HG02973 (cell line): Measurements from ENCODE around the gene IL22RA1.

Experiments
- ATAC-seq: cut with Tn5 transposase; IDR thresholded peaks from one replicate; pipeline ENCODE4 v1.9.1; 2021; ENCODE audit warnings: moderate library complexity; ENCODE audit not compliant: unreplicated experiment

Gene IL22RA1

DNA sequence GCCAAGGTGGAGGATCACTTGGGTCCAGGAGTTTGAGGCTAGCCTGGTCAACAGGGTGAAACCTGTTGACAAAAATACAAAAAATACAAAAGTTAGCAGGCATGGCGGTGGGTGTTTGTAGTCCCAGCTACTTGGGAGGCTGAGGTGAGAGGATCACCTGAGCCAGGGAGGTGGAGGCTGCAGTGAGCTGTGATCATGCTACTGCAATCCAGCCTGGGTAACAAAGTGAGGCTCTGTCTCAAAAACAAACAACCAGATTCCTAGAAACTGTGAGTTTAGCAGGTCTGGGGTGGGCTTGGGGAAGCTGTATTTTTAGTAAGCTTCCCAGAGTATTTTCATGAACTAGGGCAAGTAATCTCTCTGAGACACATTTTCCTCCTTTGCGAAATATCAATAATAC is 25.8 kb downstream of the IL22RA1 start:
- ATAC-seq, result no peak

DNA sequence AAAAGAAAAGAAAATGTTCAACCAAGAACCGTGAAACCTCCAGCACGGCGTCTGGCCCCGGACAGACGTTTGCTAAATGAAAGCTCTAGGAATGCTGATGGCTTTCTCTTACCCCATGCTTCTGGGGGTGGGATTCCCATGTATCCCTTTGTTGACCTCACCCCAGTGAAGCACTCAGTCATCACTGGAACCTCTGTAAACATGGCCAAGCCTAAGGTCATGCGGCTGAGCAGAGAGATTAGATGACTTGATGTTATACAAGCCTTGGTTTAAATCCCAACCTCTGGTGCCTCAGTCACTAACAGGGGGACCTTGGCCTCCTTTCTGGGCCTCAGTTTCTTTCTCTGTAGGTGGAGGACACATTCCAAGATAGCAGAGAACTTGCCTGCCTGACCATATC is 28.2 kb downstream of the IL22RA1 start:
- no peak for ATAC-seq

DNA sequence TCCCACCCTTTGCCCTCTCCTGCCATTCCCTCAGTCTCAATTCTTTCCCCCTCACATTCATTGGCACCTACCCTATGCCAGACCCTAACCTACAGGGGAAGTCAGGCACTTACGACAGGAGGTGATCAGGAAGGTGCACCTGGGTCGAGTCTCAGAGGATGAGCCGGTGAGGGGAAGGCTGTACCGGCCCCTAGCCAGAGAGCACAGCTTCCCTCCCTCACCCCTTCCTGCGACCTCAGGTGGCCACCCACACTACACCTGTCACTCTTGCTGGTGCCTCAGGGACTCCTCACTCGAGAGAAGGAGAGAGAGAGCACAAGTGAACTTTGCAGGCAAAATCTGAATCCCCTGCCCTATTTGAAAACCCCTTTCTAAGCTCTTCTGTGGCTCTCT is 29.3 kb downstream of the IL22RA1 start:
- no peak for ATAC-seq

DNA sequence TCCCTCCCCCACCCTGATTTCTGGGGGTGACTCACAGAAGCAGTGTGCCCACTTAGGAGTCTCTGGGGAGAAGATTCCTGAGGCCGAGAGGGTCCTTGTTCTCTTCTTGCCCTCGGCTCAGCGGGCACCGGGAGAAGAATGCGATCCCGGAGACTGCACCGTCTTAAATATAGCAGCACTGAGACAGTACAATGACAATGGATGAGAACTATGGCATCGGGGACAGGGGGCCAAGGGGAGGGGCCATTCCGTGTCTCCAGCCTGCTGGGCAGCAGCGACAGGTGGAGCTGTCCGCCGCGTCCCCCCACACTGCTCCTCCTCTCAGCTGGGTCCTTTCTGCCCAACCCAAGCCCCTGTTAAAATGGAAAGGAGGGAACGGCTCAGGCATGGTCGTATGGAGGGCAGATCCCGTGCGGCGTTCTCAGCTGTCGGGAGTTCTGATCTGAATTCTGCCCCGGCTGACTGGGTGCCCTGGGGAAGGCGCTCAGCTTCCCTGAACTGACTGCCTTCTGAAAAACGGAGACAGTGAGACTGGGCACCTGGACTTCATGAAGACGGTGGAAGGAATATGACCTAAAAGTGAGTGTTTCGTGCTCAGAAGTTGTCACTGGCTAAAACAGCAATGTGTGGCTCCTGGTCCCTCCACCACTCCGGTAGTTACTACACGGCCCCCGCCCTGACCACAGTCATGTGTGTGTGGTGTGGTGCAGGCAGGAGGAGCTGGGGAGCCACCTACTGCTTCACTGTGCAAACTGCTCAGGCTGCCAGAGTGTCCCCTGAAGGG is 30.8 kb downstream of the IL22RA1 start, which contains the start of gene MYOM3:
Gene MYOM3, minus strand, starts transcription at position 140 of the 784 bp plus-strand sequence. CDS start 3,499 bp downstream, outside the sequence.
- no peak for ATAC-seq

DNA sequence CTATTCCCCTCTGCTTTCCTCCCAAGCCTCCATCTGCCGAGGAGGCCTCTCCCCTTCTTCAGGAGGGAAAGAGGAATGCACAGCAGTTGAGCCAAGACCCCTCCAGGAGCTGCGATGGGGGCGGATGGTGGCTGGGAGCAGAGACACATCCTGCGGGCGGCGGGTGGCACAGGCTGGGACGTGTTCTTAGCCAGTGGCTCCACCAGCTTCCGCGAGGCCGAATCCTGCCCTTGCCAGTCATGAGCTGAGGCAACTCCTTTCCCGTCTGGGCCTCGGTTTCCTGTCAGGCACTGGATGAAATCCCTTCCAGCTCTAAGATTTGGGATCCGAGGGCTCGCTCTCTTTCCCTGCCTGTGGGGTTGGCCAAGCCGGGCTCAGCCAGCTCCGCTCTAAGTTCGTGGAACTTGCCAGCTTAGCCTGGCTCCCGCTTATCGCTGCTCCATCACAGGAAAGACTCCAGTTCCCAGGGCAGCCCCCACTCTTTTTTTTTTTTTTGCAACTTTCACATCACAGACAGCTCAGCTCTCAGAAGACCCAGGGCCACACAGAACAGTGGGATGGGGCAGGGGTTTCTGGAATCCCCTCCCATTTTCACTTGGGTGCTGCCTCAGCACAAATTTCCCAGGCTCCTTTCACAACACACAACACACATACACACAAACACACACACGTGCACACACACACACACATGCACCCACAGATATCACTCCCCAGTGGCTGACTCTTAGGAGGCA is 31.5 kb downstream of the IL22RA1 start:
- no peak for ATAC-seq

DNA sequence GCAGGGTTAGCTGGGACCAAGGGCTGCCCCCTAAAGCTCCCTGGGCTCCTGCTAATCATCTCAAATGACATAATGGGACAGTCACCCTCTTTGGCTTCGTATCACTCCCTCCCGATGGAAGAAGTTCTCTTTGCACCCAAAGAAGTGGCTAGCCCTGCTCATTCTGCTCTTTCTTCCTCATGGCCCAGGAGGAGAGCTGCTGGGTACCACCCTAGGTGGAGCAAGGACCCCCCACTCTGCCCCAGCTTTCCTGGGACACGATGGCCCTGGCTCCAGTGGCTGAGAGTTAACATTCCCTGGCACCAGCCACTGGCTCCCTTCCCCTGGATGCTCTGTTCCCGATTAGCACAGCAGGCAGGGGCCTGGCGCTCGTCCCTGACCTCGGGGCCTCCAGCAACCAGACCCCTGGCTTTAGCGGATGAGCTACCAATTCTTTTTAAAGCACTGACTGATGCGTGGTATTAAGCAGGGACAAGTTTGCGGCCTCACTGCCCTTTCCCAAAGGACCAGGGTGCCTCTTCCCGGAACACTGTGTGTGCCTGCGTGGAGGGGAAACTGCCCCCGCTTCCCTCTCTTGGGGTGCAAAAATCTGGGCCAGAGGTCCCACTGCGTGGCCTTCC is 32.2 kb downstream of the IL22RA1 start:
- no peak for ATAC-seq

DNA sequence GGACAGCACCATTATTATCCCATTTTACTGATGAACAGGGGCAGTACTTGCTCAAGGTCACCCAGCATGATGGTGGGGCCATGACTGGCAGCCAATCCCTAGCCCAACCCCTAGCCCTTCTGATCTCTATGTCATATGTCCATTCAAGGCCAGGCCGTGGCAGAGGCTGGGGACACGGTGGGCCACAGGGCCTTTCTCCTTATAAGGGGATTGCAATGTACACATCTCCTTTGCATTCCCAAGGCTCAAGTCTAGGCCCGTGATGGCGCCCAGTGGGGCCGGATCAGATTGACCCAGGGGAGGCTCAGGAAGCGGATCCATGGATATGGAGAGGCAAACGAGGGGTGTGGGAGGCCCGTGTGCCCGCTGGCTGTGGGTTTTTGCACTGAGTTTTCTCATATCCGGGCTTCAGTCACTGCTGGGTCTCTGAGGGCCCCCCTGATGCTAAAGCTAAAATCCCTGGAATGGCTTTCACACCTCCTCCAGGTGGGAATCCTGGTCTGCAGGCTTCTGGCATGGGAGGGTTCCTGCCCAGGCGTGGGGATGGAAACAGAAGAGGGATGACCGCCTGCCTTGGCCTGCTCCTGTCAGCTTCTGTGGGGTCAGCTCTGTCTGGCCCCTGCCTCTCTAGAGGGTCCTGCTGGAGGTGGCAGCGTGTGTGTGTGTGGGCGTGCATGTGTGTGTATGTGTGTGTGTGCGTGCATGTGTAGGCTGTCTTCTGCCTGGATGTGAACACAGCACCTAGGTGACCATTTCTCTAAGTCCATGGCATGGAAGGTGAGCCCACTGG is 33.1 kb downstream of the IL22RA1 start:
- no peak for ATAC-seq

DNA sequence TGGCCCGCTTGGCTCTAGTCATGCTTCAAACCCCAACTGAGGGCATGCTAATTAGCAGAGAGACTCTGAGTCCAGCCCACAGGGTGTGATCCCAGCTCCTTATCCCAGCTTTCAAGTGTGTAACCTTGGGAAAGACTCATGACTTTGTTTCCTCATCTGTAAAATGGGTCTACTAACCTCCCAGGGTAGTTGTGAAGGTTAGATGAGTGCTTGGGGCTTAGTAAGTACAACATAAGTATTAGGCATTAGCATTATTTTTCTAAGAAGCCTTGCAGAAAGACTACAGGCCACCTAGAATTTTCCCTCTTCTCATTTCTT is 33.8 kb downstream of the IL22RA1 start:
- ATAC-seq, result no peak

DNA sequence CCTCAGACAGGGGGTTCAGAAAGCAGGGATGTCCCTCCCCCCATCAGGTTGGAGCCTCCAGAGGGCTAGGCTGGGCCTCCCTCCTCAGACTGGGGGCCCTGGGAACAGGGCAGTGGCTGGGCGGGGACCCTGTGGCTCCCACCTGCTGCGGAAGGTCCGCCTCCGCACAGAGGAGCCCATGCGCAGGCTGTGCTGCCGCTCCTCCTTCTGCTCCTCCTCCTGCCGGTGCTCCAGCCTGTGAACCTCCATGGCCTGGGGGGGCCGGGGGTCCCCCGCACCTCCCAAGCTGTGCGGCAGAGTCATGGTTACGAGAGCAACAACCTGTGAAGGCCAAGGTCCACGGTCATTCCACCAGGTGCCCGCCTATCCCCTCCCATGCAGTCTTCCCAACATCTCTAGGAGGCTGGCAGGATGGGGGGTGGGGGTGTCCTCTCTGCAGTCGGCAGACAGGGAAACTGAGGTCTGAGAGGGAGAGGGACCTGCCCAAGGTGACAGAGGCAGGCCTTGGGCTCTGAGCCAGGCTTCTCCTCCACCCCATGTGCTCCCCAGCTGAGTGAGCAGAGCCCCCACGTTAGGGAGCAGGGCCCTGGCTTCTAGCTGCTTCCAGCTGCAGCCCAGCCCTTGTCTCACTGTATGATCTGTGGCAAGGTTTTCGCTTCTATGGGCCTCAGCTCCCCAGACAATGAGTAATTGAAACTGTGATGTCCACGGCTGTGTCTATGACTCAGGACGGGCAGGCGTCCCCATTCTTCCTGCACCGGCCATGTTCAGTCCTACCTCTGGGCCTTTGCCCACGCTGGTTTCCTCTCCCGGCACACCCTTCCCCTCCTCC is 34.4 kb downstream of the IL22RA1 start:
- ATAC-seq, result no peak

DNA sequence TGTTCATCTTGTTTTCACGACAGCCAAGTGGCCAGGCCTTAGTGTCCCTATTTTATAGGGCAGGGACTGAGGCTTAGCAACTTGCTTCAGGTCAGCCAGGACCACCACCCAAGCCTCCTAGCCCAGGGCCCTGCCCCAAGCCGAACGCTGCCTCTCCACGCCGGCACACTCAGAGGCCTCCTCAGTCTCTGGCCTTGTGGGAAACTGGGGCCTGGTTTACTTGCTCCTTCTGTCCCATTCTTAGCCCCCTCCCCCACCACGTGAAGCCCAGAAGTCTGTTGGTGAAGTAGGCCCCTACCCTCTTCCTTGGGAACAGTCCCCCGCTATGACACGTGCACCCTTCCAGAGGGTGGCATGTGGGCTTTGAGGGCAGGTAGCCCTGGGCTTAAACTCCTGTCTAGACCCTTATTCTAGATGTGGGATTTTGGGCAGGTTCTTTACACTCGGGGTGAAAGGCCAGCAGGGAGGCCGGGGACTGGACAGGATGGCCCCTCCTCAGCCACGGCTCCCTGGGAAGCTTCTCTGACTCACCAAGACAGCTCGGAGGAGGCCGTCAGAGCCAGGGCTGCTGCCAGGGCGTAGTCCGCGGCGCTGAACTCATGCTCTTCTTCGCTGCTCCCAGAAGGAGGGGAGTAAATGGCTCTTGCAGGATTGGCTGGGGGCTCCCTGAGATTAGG is 35.3 kb downstream of the IL22RA1 start:
- ATAC-seq, result no peak

DNA sequence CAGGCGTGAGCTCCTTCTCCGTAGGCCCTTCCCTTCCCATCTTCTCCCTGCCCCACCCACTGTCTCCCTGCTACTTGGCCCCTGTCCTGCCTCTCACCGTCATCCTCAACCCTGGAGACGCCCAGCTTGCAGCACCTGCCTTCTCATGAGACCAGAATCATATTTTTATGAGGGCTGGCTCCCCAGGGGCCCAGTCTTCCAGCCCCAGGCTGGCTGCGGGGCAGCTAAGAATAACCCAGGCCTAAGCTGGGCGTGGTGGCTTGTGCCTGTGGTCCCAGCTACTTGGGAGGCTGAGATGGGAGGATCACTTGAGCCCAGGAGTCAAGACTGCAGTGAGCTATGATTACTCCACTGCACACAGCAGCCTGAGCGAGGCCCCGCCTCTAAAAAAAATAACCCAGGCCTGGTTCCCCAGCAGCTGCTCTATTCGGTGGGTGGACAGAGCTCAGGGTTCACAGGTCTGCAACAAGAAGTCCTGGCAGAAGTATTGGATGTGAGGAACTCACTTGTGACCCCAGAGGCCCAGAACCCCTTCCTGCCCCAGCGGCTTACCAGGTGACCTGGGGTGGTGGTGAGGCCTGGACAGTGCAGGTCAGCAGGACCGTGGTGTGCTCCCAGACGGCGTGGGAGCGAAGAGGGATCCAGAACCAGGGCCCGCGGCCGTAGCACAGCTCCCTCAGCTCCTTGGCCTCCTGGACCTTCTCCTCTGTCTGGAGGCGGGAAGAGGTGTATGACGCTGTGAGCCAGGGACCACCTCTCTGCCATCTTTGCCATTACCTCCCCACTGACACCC is 37.4 kb downstream of the IL22RA1 start:
- ATAC-seq, result no peak

DNA sequence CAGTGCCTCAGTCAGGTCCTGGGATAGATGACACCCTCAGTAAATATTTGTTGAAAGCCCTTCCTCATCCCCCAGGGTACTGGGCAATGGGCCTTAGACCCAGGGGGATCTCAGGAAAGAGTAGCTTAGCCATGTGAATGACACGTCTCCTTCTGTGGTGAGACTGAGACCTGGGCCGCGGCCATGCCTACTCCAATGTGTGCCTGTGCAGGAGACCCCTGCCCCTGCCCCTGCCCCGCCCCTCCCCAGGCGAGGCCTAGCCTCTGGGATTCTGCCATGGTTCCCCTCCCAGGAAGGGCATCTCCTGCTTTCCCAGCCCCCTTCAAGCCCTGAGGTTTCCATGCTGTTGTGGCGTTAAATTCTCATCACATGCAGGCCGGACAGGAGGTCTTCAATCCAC is 38.1 kb downstream of the IL22RA1 start:
- no peak for ATAC-seq

DNA sequence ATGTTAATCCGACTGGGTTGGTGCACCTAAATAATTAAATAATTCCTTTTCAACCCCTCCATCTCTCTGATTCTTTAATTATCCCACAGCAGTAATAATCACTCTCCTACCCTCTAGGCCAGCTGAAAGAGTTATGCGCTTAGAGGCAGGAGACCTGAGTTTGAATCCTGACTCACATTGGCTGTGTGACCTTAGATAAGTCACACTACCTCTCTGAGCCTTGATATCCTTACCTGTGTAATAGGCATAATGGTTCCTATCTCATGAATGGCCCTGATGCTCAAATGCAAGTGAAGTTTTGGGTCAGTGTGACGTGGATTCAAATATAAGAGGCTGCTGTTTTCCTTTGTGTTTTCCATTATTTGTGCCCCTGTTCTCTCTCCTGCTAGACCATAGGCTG is 39.1 kb downstream of the IL22RA1 start:
- ATAC-seq, result no peak

DNA sequence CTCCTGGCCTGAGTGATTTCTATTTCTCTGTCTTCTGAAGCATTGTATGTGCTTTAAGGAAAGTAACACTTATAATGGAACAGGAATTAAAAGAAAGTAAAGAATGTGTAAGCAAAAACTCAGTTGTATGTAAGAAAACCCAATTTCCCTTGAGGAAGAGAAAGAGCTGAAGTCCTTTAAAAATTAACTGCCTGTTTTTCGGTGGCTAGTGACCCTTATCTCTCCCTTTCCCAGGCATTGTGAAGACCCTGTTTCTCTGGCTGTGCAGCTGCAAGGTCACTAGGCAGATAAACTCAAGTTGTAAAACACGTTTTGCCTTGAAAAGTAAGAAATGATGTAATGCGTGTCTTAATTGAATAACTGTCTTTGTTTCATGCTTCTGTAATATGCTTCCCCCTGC is 39.5 kb downstream of the IL22RA1 start:
- ATAC-seq, result no peak

DNA sequence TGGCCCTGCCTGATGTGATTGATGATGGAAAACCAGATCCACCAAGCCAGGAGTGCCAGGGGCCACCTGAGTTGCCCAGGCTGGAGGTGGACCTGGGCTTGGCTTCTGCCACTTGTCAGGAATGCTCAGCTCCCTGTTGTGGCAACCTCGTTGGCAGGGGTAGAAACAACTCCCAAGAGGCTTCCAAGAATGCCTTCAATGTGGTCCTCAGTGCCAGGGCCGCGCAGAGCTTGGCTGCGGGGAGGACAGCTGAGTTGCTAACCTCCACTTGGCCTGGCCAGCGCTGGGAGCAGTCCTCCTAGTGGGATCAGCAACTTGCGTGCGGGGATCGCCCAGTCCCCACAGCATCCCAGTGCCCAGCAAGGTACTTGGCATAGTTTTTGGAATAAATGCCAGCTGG is 40.0 kb downstream of the IL22RA1 start:
- no peak for ATAC-seq

DNA sequence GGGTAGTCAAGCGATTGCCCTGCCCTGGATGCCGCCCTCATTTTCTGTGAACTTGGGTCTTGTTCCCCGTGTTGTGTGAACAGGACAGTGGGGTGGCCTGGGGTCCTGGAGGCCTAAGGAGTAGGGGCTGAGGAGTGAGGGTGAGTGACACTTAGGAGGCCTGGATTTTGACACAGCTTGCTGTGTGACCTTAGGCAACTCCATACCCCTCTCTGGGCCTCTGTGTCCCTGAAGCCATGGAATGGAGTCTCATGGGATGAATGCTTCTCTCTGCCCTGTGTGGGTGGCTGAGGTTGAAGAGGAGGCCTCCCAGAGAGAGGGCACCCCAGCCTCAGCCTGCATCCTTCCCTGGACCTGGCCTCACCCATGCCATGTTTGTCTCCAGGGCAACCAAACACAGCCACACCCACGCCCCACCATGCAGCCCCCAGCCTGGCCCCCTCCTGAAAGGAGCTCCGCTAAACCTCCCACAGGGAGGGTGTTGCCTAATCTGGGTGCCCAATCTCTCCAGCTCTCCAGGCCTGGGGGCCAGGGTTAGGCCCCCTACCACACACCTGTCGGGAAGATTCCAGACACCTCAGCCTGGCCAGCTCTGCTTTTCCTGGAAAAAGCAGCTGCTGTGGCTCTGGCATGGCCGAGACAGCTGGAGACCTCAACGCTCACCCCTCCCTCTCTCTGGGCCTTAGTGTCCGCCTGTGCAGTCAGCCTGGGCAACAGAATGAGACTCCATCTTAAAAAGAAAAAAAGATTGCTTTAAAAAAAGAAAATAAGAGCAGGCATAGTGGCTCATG is 40.9 kb downstream of the IL22RA1 start:
- no peak for ATAC-seq

DNA sequence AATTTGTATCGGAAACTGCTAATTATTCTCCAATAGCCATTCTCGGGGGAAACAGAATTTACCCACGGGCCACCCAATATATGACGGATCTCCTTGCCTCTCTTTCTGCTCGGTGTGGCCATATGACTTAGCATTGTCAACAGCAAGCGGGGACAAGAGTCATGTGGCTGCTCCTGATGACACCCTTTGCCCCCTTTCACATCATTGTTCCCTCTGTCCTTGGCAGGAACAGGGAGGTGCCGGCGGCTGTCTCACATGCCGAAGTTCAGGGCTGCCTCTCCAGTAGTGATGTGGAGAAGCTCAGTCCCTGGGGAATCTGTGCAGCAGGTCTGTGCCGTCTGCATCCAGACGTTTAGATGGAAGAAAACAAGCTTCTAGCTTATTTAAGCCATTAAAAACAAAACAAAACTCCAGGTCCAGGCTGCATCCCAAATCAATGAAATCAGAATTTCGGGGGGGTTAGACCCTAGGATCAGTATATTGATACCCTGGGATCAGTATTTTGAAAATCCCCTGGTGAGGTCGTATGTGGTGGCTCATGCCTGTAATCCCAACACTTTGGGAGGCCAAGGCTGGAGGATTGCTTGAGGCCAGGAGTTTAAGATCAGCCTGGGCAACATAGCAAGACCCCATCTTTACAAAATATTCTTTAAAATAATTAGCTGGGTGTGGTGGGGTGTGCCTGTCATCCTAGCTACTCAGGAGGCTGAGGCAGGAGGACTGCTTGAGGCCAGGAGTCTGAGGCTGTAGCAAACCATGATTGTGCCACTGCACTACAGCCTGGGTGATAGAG is 41.8 kb downstream of the IL22RA1 start:
- no peak for ATAC-seq
